OCI-LY7 (cell line): ENCODE results near the gene C3orf33.

ENCODE experiments used
- CTCF ChIP-seq: fragments of 200-600 bp; sonication (generic); conservative IDR thresholded peaks from 2 replicates; pipeline ENCODE4 v1.5.1; 2014; ENCODE audit warnings: mild to moderate bottlenecking, antibody characterized with exemption, low read length, moderate library complexity, mixed read lengths
- EZH2phosphoT487 ChIP-seq: fragments of 200-600 bp; sonication (generic); IDR thresholded peaks from 2 replicates; pipeline ENCODE4 v1.6.1; 2018; ENCODE audit warnings: low read depth, borderline replicate concordance, mild to moderate bottlenecking, mixed run types, antibody characterized with exemption, low read length, moderate library complexity, mixed read lengths

- TF ChIP-seq CTCF (no peak), EZH2phosphoT487 (no peak)
These were observed 48.3 kb upstream of the C3orf33 start, which contains the start of gene SLC33A1 for GRCh38 chr3:155854141-155854940.
